Lung (tissue), 12 donors: Measurements from ENCODE around the gene CLN5. TPM values are rescaled to one million over a fixed set of nuclear protein-coding genes. Genes with fewer than 3 reads are reported as not detected.
A peak's percentile ranks its signal among the peaks of the same experiment; 100 is the strongest.

Experiments used
- ATAC-seq: fragments of 200-7000 bp; cut with Tn5 transposase; one replicate; pipeline ENCODE4 v1.9.1; 2020; ENCODE audit warnings: moderate number of reproducible peaks; ENCODE audit not compliant: insufficient read depth, low FRiP score
- DNase-seq, 3 donors: peaks; one replicate each; pipeline ENCODE4 v3.0.0-alpha.2; 2013 to 2017
- H3K27ac ChIP-seq, 2 donors: one replicate each; pipeline ENCODE4 v1.5.1; 2013; ENCODE audit warnings: mild to moderate bottlenecking in 2 of 2, moderate library complexity in 2 of 2, control low read depth in 1 of 2, inconsistent platforms in 1 of 2, low read depth in 1 of 2, low read length in 1 of 2
- H3K27me3 ChIP-seq, 3 donors: one replicate each; pipeline ENCODE4 v1.5.1; 2013; ENCODE audit warnings: low read length in 2 of 3; ENCODE audit not compliant: control insufficient read depth in 3 of 3, insufficient read depth in 3 of 3
- H3K36me3 ChIP-seq, 4 donors: one replicate each; pipeline ENCODE4 v1.5.1; 2013; ENCODE audit warnings: low read length in 4 of 4, mild to moderate bottlenecking in 1 of 4, moderate library complexity in 1 of 4; ENCODE audit not compliant: control insufficient read depth in 4 of 4, insufficient read depth in 4 of 4
- H3K4me1 ChIP-seq, 5 donors: one replicate each; pipeline ENCODE4 v1.5.1; 2013; ENCODE audit warnings: low read length in 5 of 5, mild to moderate bottlenecking in 2 of 5, moderate library complexity in 1 of 5; ENCODE audit not compliant: control insufficient read depth in 5 of 5, insufficient read depth in 5 of 5
- H3K4me3 ChIP-seq: one replicate; pipeline ENCODE4 v1.5.1; 2013; ENCODE audit warnings: mild to moderate bottlenecking, control low read depth, moderate library complexity
- H3K9ac ChIP-seq, 2 donors: one replicate each; pipeline ENCODE4 v1.5.1; 2013; ENCODE audit warnings: low read length in 2 of 2, control low read depth in 1 of 2; ENCODE audit not compliant: insufficient read depth in 1 of 2
- H3K9me3 ChIP-seq, 4 donors: one replicate each; pipeline ENCODE4 v1.5.1; 2013; ENCODE audit warnings: low read length in 3 of 4, mild to moderate bottlenecking in 1 of 4, moderate library complexity in 1 of 4; ENCODE audit not compliant: control insufficient read depth in 4 of 4, insufficient read depth in 3 of 4
- WGBS, 2 donors: extraction: QIAGEN DNeasy Blood & Tissue Kit; methylation state at CpG; one replicate each; pipeline ENCODE4 v1.1.7; 2013; 5-methylcytosine and 5-hydroxymethylcytosine counted together
- polyA plus RNA-seq, 2 donors: library from polyadenylated mRNA; stranded (reverse); fragments of 200-250 nt; gene quantifications; one replicate each; pipeline ENCODE4 v1.2.1, GENCODE V29; 2013
- total RNA-seq, 2 donors: library from RNA; depleted of rRNA in 1 of 2; stranded (reverse); fragments of >200 nt in 1 of 2; gene quantifications; one replicate each; pipeline ENCODE4 v1.2.1, GENCODE V29; 2014 to 2021
- TF ChIP-seq, protein P1 (sequence below): IDR thresholded peaks from 2 replicates; pipeline ENCODE4 v1.5.1; 2012; ENCODE audit warnings: mild to moderate bottlenecking; ENCODE audit errors: control extremely low read depth, extremely low read depth
- donor health status: control.
- donor health status: control.
- donor health status: Bipolar disorder and iron deficiency.
- donor health status: healthy.
- donor health status: DM: yes; HTN: yes; CAD: no.

The CLN5 gene
- total and polyA plus RNA-seq, 4 donors: 18.0 to 41.7 (median 26.7) TPM

DNA sequence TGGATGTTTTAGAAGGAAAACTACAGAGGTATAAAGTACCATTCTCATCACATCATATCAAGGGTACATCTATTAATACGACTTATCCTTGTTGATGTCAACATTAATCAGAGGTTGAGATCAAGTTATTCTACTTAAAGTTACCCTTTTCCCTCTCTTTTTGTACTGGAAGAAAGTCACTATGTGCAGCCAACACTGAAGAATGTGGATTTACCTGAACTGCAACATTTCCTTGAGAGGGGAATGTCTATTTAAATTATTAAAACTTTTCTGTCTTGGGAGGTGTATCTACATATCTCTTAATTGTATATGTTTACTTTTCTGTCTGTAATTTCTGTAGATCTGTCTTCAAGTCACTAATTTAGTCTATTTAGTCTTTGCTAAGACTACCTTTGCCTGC, 37.6 kb downstream of the CLN5 start:
- Histone ChIP-seq H3K36me3 (no peaks in the 10 kb centered on the region), H3K27me3 (no peaks in the 10 kb centered on the region), H3K27ac (no peak overlapping the region), H3K4me3 (no peak overlapping the region), H3K9ac (no peak overlapping the region), H3K4me1 (peaks cover 0 to 24% (median 6%) of the 10 kb centered on the region in 5 donors), H3K9me3 (no peaks in the 10 kb centered on the region)
- DNase-seq (peak in 2 of 3 donors; percentile 22 to 60), ATAC-seq (no peak)
- 83 to 85% methylated on average over 1 of the region's 1 CpG for WGBS, 2 donors
- TF ChIP-seq, protein P1, sequence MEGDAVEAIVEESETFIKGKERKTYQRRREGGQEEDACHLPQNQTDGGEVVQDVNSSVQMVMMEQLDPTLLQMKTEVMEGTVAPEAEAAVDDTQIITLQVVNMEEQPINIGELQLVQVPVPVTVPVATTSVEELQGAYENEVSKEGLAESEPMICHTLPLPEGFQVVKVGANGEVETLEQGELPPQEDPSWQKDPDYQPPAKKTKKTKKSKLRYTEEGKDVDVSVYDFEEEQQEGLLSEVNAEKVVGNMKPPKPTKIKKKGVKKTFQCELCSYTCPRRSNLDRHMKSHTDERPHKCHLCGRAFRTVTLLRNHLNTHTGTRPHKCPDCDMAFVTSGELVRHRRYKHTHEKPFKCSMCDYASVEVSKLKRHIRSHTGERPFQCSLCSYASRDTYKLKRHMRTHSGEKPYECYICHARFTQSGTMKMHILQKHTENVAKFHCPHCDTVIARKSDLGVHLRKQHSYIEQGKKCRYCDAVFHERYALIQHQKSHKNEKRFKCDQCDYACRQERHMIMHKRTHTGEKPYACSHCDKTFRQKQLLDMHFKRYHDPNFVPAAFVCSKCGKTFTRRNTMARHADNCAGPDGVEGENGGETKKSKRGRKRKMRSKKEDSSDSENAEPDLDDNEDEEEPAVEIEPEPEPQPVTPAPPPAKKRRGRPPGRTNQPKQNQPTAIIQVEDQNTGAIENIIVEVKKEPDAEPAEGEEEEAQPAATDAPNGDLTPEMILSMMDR: no peak

DNA sequence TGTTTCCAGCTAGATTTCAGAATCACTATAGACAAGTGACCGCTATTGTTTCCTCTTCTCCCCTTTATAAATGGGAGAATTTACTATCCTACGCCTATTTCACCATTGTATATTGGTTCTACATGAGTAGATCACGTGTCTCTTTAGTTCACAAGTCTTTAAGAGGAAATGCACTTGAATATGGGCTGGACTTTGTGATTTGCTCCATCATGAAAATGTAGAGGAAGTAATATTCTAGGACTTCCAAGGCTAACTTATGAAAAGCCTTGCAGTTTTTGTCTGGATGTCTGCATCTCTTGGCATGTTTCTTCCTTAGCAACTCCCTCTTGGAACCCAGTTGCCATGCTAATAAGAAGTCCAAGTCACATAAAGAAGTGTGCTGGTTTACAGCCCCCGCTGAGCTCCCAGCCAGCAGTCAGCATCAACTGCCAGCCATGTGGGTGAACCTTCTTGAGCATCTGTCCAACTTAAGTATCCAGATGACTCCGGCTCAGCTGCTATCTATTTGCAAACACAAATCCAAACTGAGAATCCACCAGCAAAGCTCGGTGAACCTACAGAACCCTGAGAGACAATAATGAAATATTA, 39.9 kb downstream of the CLN5 start:
- Histone ChIP-seq H3K27ac (no peak overlapping the region), H3K27me3 (no peaks in the 10 kb centered on the region), H3K4me1 (peaks cover 0 to 10% (median 4%) of the 10 kb centered on the region in 5 donors), H3K9ac (no peak overlapping the region), H3K36me3 (no peaks in the 10 kb centered on the region), H3K4me3 (no peak overlapping the region), H3K9me3 (no peaks in the 10 kb centered on the region)
- DNase-seq: no peak
- WGBS, 2 donors: 93 to 97% methylated on average over 6 of the region's 6 CpGs
- TF ChIP-seq, protein P1: no peak
- no peak for ATAC-seq

- TF ChIP-seq, protein P1: no peak
- WGBS, 2 donors: 95 to 96% methylated on average over 4 of the region's 4 CpGs
These were observed 41.9 kb downstream of the CLN5 start for GRCh38 chr13:77033717-77034302.

More at GRCh38 chr13:77033717-77034302, 41.9 kb downstream of the CLN5 start:
- no peaks in the 10 kb centered on the region for H3K36me3 ChIP-seq
- no peaks in the 10 kb centered on the region for H3K9me3 ChIP-seq
- ATAC-seq: no peak
- no peak overlapping the region for H3K9ac ChIP-seq
- no peaks in the 10 kb centered on the region for H3K4me1 ChIP-seq
- H3K27me3 ChIP-seq: no peaks in the 10 kb centered on the region
- DNase-seq: no peak
- H3K4me3 ChIP-seq: no peak overlapping the region
- no peak overlapping the region for H3K27ac ChIP-seq
